Coronary artery (tissue), 2 donors: ENCODE data around the gene CA5A.
A peak's percentile ranks its signal among the peaks of the same experiment; 100 is the strongest.

Experiments
- DNase-seq: peaks from one replicate; pipeline ENCODE4 v3.0.0-alpha.2; 2017; ENCODE audit warnings: low spot score
- H3K27ac ChIP-seq, 2 donors: fragments of 200-600 bp; sonication (generic); one replicate each; pipeline ENCODE4 v1.5.1; 2016 to 2019
- H3K4me3 ChIP-seq: fragments of 200-600 bp; sonication (generic); 2 replicates; pipeline ENCODE4 v1.5.1; 2016; ENCODE audit warnings: mild to moderate bottlenecking, moderate library complexity
- CTCF ChIP-seq: fragments of 200-600 bp; sonication (generic); IDR thresholded peaks from one replicate; pipeline ENCODE4 v1.5.1; 2019; ENCODE audit warnings: antibody characterized with exemption

Gene CA5A

GRCh38 chr16:87844120-87844733 lies 92.1 kb downstream of the CA5A start:
- Histone ChIP-seq H3K4me3 (no peak overlapping the region), H3K27ac (peak overlapping the region in 1 of 2 donors; percentile 2)
- DNase-seq = no peak
- TF ChIP-seq CTCF = no peak

GRCh38 chr16:87843678-87844105 lies 92.6 kb downstream of the CA5A start:
- no peak overlapping the region for H3K4me3 ChIP-seq
- peak overlapping the region in 1 of 2 donors; percentile 2 for H3K27ac ChIP-seq
- no peak for DNase-seq
- TF ChIP-seq CTCF = no peak

GRCh38 chr16:87842209-87842869 lies 94.0 kb downstream of the CA5A start:
- no peak for DNase-seq
- TF ChIP-seq CTCF = no peak
- H3K27ac ChIP-seq = no peak overlapping the region
- no peak overlapping the region for H3K4me3 ChIP-seq

GRCh38 chr16:87841340-87842208 lies 94.8 kb downstream of the CA5A start:
- TF ChIP-seq CTCF = no peak
- H3K4me3 ChIP-seq = no peak overlapping the region
- no peak for DNase-seq
- H3K27ac ChIP-seq = no peak overlapping the region

- H3K27ac ChIP-seq = no peak overlapping the region
- TF ChIP-seq CTCF = no peak
- no peak for DNase-seq
- no peak overlapping the region for H3K4me3 ChIP-seq
These were observed 95.9 kb downstream of the CA5A start for GRCh38 chr16:87840271-87840978.

GRCh38 chr16:87839542-87840270 lies 96.6 kb downstream of the CA5A start:
- no peak overlapping the region for H3K27ac ChIP-seq
- no peak for TF ChIP-seq CTCF
- H3K4me3 ChIP-seq = no peak overlapping the region
- DNase-seq = no peak
